Activated naive CD8-positive, alpha-beta T cell treated with anti-CD3 and anti-CD28 coated beads, Interleukin-2, amount 10 ng/mL, durations not matched to agents 7 days and 5 days (primary cell): ENCODE data around the gene PAX7. TPM values are rescaled to one million over a fixed set of nuclear protein-coding genes. Genes with fewer than 3 reads are reported as not detected.

Experiments
- ATAC-seq: fragments of 150-1000 bp; cut with Tn5 transposase; one replicate; pipeline ENCODE4 v1.10.0; 2021; ENCODE audit warnings: low read depth, moderate library complexity
- POLR2A ChIA-PET: fragments of 350-600 bp; sonication (Branson Sonifier 250); formaldehyde crosslinking; loops from one replicate; lab custom pipeline; 2021; ENCODE audit warnings: antibody characterized with exemption; lab: Charles Lee
- DNase-seq: peaks from one replicate; pipeline ENCODE4 v3.0.0; 2021
- H3K27ac Mint-ChIP-seq: one replicate; pipeline ENCODE4 v1.8.0; 2022; ENCODE audit warnings: mild to moderate bottlenecking, mixed read lengths
- H3K27me3 Mint-ChIP-seq: one replicate; pipeline ENCODE4 v1.8.0; 2022; ENCODE audit warnings: mild to moderate bottlenecking, moderate library complexity, mixed read lengths
- H3K36me3 Mint-ChIP-seq: one replicate; pipeline ENCODE4 v1.8.0; 2021; ENCODE audit warnings: mild to moderate bottlenecking, mixed read lengths
- H3K4me1 Mint-ChIP-seq: one replicate; pipeline ENCODE4 v1.8.0; 2021; ENCODE audit warnings: mixed read lengths
- H3K4me3 Mint-ChIP-seq: one replicate; pipeline ENCODE4 v1.8.0; 2022; ENCODE audit warnings: mild to moderate bottlenecking, moderate library complexity, mixed read lengths
- H3K9me3 Mint-ChIP-seq: one replicate; pipeline ENCODE4 v1.8.0; 2021; ENCODE audit warnings: mixed read lengths
- total RNA-seq, 2 experiments: library from RNA; stranded (reverse); gene quantifications; one replicate each; pipeline ENCODE4 v1.2.3, GENCODE V29; 2021

PAX7 gene
- total RNA-seq, 2 experiments from 2014 or later, result not detected

GRCh38 chr1:18641005-18641941, 10.6 kb downstream of the PAX7 start:
- no peak for DNase-seq
- peak overlapping the region; percentile 67 for H3K27ac Mint-ChIP-seq
- H3K9me3 Mint-ChIP-seq, result no peaks in the 10 kb centered on the region
- peaks cover 10% of the 10 kb centered on the region for H3K4me1 Mint-ChIP-seq
- peaks cover 92% of the 10 kb centered on the region for H3K27me3 Mint-ChIP-seq
- H3K4me3 Mint-ChIP-seq, result no peak overlapping the region
- POLR2A ChIA-PET, result no interaction called here
- H3K36me3 Mint-ChIP-seq, result no peaks in the 10 kb centered on the region
- no peak for ATAC-seq

- Mint-ChIP-seq H3K4me1 (peaks cover 9% of the 10 kb centered on the region), H3K27ac (peak overlapping the region; percentile 21), H3K4me3 (no peak overlapping the region), H3K27me3 (peaks cover 88% of the 10 kb centered on the region), H3K9me3 (no peaks in the 10 kb centered on the region), H3K36me3 (no peaks in the 10 kb centered on the region)
- DNase-seq (no peak), ATAC-seq (no peak)
- POLR2A ChIA-PET, result no interaction called here
Observed at GRCh38 chr1:18642278-18643095, 11.8 kb downstream of the PAX7 start.

- ATAC-seq, result no peak
- H3K27ac Mint-ChIP-seq, result peak overlapping the region; percentile 25
- peaks cover 9% of the 10 kb centered on the region for H3K4me1 Mint-ChIP-seq
- POLR2A ChIA-PET, result no interaction called here
- H3K36me3 Mint-ChIP-seq, result no peaks in the 10 kb centered on the region
- no peak for DNase-seq
- H3K27me3 Mint-ChIP-seq, result peaks cover 89% of the 10 kb centered on the region
- H3K4me3 Mint-ChIP-seq, result no peak overlapping the region
- no peaks in the 10 kb centered on the region for H3K9me3 Mint-ChIP-seq
Observed at GRCh38 chr1:18643154-18644012, 12.7 kb downstream of the PAX7 start.

GRCh38 chr1:18644013-18644399, 13.4 kb downstream of the PAX7 start:
- ATAC-seq, result no peak
- H3K9me3 Mint-ChIP-seq, result no peaks in the 10 kb centered on the region
- H3K27ac Mint-ChIP-seq, result no peak overlapping the region
- peaks cover 89% of the 10 kb centered on the region for H3K27me3 Mint-ChIP-seq
- POLR2A ChIA-PET, result no interaction called here
- no peaks in the 10 kb centered on the region for H3K36me3 Mint-ChIP-seq
- DNase-seq, result no peak
- H3K4me1 Mint-ChIP-seq, result peaks cover 9% of the 10 kb centered on the region
- no peak overlapping the region for H3K4me3 Mint-ChIP-seq

- ATAC-seq, result no peak
- DNase-seq, result no peak
- Mint-ChIP-seq H3K27me3 (peaks cover 88% of the 10 kb centered on the region), H3K36me3 (no peaks in the 10 kb centered on the region), H3K27ac (no peak overlapping the region), H3K4me1 (peaks cover 7% of the 10 kb centered on the region), H3K9me3 (no peaks in the 10 kb centered on the region), H3K4me3 (no peak overlapping the region)
- POLR2A ChIA-PET, result no interaction called here
Observed at GRCh38 chr1:18644446-18644845, 13.8 kb downstream of the PAX7 start.

- peaks cover 7% of the 10 kb centered on the region for H3K4me1 Mint-ChIP-seq
- POLR2A ChIA-PET, result no interaction called here
- ATAC-seq, result no peak
- H3K4me3 Mint-ChIP-seq, result no peak overlapping the region
- DNase-seq, result no peak
- H3K36me3 Mint-ChIP-seq, result no peaks in the 10 kb centered on the region
- no peak overlapping the region for H3K27ac Mint-ChIP-seq
- no peaks in the 10 kb centered on the region for H3K9me3 Mint-ChIP-seq
- peaks cover 87% of the 10 kb centered on the region for H3K27me3 Mint-ChIP-seq
Observed at GRCh38 chr1:18644973-18645746, 14.5 kb downstream of the PAX7 start.

GRCh38 chr1:18645747-18646090, 15.1 kb downstream of the PAX7 start:
- Mint-ChIP-seq H3K36me3 (no peaks in the 10 kb centered on the region), H3K4me3 (no peak overlapping the region), H3K9me3 (no peaks in the 10 kb centered on the region), H3K27me3 (peaks cover 86% of the 10 kb centered on the region), H3K27ac (no peak overlapping the region), H3K4me1 (peaks cover 7% of the 10 kb centered on the region)
- DNase-seq, result no peak
- POLR2A ChIA-PET, result no interaction called here
- ATAC-seq, result no peak

- Mint-ChIP-seq H3K4me3 (no peak overlapping the region), H3K9me3 (no peaks in the 10 kb centered on the region), H3K27ac (no peak overlapping the region), H3K4me1 (peaks cover 5% of the 10 kb centered on the region), H3K27me3 (peaks cover 86% of the 10 kb centered on the region), H3K36me3 (no peaks in the 10 kb centered on the region)
- ATAC-seq (no peak), DNase-seq (no peak)
- POLR2A ChIA-PET, result no interaction called here
Observed at GRCh38 chr1:18646091-18646785, 15.6 kb downstream of the PAX7 start.

- DNase-seq (no peak), ATAC-seq (no peak)
- Mint-ChIP-seq H3K27ac (no peak overlapping the region), H3K4me3 (no peak overlapping the region), H3K4me1 (peaks cover 5% of the 10 kb centered on the region), H3K9me3 (no peaks in the 10 kb centered on the region), H3K36me3 (no peaks in the 10 kb centered on the region), H3K27me3 (peaks cover 82% of the 10 kb centered on the region)
- POLR2A ChIA-PET, result no interaction called here
Observed at GRCh38 chr1:18646786-18647410, 16.3 kb downstream of the PAX7 start.

GRCh38 chr1:18647681-18648214, 17.1 kb downstream of the PAX7 start:
- Mint-ChIP-seq H3K4me1 (peaks cover 7% of the 10 kb centered on the region), H3K9me3 (no peaks in the 10 kb centered on the region), H3K36me3 (no peaks in the 10 kb centered on the region), H3K27me3 (peaks cover 85% of the 10 kb centered on the region), H3K4me3 (no peak overlapping the region), H3K27ac (no peak overlapping the region)
- POLR2A ChIA-PET, result no interaction called here
- ATAC-seq, result no peak
- no peak for DNase-seq

- POLR2A ChIA-PET, result no interaction called here
- Mint-ChIP-seq H3K4me3 (no peak overlapping the region), H3K36me3 (no peaks in the 10 kb centered on the region), H3K27me3 (peaks cover 73% of the 10 kb centered on the region), H3K9me3 (no peaks in the 10 kb centered on the region), H3K4me1 (peaks cover 11% of the 10 kb centered on the region), H3K27ac (no peak overlapping the region)
- DNase-seq, result no peak
- ATAC-seq, result no peak
Observed at GRCh38 chr1:18649693-18650370, 19.2 kb downstream of the PAX7 start.
